Measurements from ENCODE around the gene CYTIP.

- TF ChIP-seq POLR2A (IDR thresholded peaks at IDR 0.05; ENCODE audit: extremely low read depth, insufficient read length): no peak
- no peak for TF ChIP-seq CTCF (IDR thresholded peaks at IDR 0.05; ENCODE audit: low read depth, low read length)
These were observed 17.4 kb downstream of the CYTIP start for GRCh38 chr2:157426477-157426994.
